HEK293 (cell line): ENCODE data around the gene SLC8A1.

Experiments used
- ZNF324 ChIP-seq: fragments of 450-650 bp; formaldehyde crosslinking; IDR thresholded peaks from 2 replicates; pipeline ENCODE4 v1.5.1; 2016; ENCODE audit warnings: missing biosample characterization, missing genetic modification characterization
- ZNF433 ChIP-seq: fragments of 450-650 bp; formaldehyde crosslinking; IDR thresholded peaks from 2 replicates; pipeline ENCODE4 v1.5.1; 2016; ENCODE audit warnings: missing biosample characterization, missing genetic modification characterization, low read depth
- ZNF707 ChIP-seq: fragments of 450-650 bp; formaldehyde crosslinking; IDR thresholded peaks from 2 replicates; pipeline ENCODE4 v1.5.1; 2016; ENCODE audit warnings: missing biosample characterization, missing genetic modification characterization
- ZNF76 ChIP-seq: fragments of 450-650 bp; formaldehyde crosslinking; IDR thresholded peaks from 2 replicates; pipeline ENCODE4; 2016; ENCODE audit warnings: low read depth, missing biosample characterization, missing genetic modification characterization, borderline replicate concordance
- ZNF776 ChIP-seq: fragments of 450-650 bp; formaldehyde crosslinking; IDR thresholded peaks from 2 replicates; pipeline ENCODE4 v1.5.0; 2017; ENCODE audit warnings: missing biosample characterization, missing genetic modification characterization, borderline replicate concordance
- TF ChIP-seq, protein P1 (sequence below): fragments of 450-650 bp; formaldehyde crosslinking; conservative IDR thresholded peaks from 2 replicates; pipeline ENCODE4 v1.5.1; 2016; ENCODE audit warnings: low read depth, missing biosample characterization, missing genetic modification characterization
- TF ChIP-seq, protein P2 (sequence below): fragments of 450-650 bp; formaldehyde crosslinking; IDR thresholded peaks from 2 replicates; pipeline ENCODE4 v1.5.1; 2016; ENCODE audit warnings: missing biosample characterization, missing genetic modification characterization
- TF ChIP-seq, protein P3 (sequence below): fragments of 450-650 bp; formaldehyde crosslinking; IDR thresholded peaks from 2 replicates; pipeline ENCODE4 v1.5.1; 2016; ENCODE audit warnings: missing biosample characterization, missing genetic modification characterization
- TF ChIP-seq, protein P4 (sequence below): fragments of 450-650 bp; formaldehyde crosslinking; IDR thresholded peaks from 2 replicates; pipeline ENCODE4 v1.5.1; 2016; ENCODE audit warnings: missing biosample characterization, missing genetic modification characterization, low read depth
- TF ChIP-seq, protein P5 (sequence below): fragments of 450-650 bp; formaldehyde crosslinking; IDR thresholded peaks from 2 replicates; pipeline ENCODE4 v1.5.1; 2016; ENCODE audit warnings: missing biosample characterization, missing genetic modification characterization
- TF ChIP-seq, protein P6 (sequence below): fragments of 450-650 bp; formaldehyde crosslinking; IDR thresholded peaks from 2 replicates; pipeline ENCODE4 v1.5.1; 2017; ENCODE audit warnings: missing biosample characterization, mild to moderate bottlenecking, missing genetic modification characterization, moderate library complexity
- TF ChIP-seq, protein P7 (sequence below): sonication (generic); formaldehyde crosslinking; IDR thresholded peaks from 2 replicates; pipeline ENCODE4 v1.8.1; 2022; ENCODE audit warnings: mild to moderate bottlenecking, moderate library complexity, missing genetic modification reagents
- TF ChIP-seq, protein P8 (sequence below): fragments of 450-650 bp; formaldehyde crosslinking; IDR thresholded peaks from 2 replicates; pipeline ENCODE4 v1.5.1; 2016; ENCODE audit warnings: missing biosample characterization, missing genetic modification characterization, borderline replicate concordance

DNA sequence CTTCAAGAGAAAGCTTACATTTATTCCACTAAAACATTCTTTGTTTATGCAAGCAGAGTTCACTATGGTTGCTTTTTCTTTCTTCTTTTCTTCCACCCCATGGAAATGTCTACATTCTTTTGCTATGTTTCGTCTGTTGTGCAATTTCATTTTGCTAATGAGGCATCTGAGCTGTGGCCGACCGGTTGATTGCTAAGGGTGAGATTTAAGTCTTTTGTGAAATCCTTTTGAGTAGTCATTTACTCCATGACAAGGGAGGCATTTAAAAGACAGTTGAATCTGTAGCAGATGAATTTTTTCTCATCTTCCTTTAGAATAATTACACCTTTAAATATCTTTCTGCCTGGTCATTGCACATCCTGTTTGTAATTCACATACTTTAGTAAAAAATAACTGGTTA lies 348.7 kb downstream of the SLC8A1 start:
- no peak for TF ChIP-seq ZNF324 (tag by site-specific recombination)
- no peak for TF ChIP-seq ZNF433 (tag by site-specific recombination)
- TF ChIP-seq, protein P1, sequence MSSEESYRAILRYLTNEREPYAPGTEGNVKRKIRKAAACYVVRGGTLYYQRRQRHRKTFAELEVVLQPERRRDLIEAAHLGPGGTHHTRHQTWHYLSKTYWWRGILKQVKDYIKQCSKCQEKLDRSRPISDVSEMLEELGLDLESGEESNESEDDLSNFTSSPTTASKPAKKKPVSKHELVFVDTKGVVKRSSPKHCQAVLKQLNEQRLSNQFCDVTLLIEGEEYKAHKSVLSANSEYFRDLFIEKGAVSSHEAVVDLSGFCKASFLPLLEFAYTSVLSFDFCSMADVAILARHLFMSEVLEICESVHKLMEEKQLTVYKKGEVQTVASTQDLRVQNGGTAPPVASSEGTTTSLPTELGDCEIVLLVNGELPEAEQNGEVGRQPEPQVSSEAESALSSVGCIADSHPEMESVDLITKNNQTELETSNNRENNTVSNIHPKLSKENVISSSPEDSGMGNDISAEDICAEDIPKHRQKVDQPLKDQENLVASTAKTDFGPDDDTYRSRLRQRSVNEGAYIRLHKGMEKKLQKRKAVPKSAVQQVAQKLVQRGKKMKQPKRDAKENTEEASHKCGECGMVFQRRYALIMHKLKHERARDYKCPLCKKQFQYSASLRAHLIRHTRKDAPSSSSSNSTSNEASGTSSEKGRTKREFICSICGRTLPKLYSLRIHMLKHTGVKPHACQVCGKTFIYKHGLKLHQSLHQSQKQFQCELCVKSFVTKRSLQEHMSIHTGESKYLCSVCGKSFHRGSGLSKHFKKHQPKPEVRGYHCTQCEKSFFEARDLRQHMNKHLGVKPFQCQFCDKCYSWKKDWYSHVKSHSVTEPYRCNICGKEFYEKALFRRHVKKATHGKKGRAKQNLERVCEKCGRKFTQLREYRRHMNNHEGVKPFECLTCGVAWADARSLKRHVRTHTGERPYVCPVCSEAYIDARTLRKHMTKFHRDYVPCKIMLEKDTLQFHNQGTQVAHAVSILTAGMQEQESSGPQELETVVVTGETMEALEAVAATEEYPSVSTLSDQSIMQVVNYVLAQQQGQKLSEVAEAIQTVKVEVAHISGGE (tag by site-specific recombination), result no peak
- TF ChIP-seq, protein P2, sequence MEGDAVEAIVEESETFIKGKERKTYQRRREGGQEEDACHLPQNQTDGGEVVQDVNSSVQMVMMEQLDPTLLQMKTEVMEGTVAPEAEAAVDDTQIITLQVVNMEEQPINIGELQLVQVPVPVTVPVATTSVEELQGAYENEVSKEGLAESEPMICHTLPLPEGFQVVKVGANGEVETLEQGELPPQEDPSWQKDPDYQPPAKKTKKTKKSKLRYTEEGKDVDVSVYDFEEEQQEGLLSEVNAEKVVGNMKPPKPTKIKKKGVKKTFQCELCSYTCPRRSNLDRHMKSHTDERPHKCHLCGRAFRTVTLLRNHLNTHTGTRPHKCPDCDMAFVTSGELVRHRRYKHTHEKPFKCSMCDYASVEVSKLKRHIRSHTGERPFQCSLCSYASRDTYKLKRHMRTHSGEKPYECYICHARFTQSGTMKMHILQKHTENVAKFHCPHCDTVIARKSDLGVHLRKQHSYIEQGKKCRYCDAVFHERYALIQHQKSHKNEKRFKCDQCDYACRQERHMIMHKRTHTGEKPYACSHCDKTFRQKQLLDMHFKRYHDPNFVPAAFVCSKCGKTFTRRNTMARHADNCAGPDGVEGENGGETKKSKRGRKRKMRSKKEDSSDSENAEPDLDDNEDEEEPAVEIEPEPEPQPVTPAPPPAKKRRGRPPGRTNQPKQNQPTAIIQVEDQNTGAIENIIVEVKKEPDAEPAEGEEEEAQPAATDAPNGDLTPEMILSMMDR, result no peak
- TF ChIP-seq, protein P3, sequence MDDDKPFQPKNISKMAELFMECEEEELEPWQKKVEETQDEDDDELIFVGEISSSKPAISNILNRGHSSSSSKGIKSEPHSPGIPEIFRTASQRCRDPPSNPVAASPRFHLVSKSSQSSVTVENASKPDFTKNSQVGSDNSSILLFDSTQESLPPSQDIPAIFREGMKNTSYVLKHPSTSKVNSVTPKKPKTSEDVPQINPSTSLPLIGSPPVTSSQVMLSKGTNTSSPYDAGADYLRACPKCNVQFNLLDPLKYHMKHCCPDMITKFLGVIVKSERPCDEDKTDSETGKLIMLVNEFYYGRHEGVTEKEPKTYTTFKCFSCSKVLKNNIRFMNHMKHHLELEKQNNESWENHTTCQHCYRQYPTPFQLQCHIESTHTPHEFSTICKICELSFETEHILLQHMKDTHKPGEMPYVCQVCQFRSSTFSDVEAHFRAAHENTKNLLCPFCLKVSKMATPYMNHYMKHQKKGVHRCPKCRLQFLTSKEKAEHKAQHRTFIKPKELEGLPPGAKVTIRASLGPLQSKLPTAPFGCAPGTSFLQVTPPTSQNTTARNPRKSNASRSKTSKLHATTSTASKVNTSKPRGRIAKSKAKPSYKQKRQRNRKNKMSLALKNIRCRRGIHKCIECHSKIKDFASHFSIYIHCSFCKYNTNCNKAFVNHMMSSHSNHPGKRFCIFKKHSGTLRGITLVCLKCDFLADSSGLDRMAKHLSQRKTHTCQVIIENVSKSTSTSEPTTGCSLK (tag by site-specific recombination), result no peak
- no peak for TF ChIP-seq ZNF776 (tag by site-specific recombination)
- TF ChIP-seq, protein P4, sequence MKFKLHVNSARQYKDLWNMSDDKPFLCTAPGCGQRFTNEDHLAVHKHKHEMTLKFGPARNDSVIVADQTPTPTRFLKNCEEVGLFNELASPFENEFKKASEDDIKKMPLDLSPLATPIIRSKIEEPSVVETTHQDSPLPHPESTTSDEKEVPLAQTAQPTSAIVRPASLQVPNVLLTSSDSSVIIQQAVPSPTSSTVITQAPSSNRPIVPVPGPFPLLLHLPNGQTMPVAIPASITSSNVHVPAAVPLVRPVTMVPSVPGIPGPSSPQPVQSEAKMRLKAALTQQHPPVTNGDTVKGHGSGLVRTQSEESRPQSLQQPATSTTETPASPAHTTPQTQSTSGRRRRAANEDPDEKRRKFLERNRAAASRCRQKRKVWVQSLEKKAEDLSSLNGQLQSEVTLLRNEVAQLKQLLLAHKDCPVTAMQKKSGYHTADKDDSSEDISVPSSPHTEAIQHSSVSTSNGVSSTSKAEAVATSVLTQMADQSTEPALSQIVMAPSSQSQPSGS, result no peak
- TF ChIP-seq, protein P5, sequence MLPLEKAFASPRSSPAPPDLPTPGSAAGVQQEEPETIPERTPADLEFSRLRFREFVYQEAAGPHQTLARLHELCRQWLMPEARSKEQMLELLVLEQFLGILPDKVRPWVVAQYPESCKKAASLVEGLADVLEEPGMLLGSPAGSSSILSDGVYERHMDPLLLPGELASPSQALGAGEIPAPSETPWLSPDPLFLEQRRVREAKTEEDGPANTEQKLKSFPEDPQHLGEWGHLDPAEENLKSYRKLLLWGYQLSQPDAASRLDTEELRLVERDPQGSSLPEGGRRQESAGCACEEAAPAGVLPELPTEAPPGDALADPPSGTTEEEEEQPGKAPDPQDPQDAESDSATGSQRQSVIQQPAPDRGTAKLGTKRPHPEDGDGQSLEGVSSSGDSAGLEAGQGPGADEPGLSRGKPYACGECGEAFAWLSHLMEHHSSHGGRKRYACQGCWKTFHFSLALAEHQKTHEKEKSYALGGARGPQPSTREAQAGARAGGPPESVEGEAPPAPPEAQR (tag by site-specific recombination), result no peak
- TF ChIP-seq, protein P6, sequence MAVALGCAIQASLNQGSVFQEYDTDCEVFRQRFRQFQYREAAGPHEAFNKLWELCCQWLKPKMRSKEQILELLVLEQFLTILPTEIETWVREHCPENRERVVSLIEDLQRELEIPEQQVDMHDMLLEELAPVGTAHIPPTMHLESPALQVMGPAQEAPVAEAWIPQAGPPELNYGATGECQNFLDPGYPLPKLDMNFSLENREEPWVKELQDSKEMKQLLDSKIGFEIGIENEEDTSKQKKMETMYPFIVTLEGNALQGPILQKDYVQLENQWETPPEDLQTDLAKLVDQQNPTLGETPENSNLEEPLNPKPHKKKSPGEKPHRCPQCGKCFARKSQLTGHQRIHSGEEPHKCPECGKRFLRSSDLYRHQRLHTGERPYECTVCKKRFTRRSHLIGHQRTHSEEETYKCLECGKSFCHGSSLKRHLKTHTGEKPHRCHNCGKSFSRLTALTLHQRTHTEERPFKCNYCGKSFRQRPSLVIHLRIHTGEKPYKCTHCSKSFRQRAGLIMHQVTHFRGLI, result no peak
- TF ChIP-seq ZNF707 (tag by site-specific recombination), result no peak
- TF ChIP-seq, protein P7, sequence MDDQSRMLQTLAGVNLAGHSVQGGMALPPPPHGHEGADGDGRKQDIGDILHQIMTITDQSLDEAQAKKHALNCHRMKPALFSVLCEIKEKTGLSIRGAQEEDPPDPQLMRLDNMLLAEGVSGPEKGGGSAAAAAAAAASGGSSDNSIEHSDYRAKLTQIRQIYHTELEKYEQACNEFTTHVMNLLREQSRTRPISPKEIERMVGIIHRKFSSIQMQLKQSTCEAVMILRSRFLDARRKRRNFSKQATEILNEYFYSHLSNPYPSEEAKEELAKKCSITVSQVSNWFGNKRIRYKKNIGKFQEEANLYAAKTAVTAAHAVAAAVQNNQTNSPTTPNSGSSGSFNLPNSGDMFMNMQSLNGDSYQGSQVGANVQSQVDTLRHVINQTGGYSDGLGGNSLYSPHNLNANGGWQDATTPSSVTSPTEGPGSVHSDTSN (CRISPR knock-in tag), result no peak
- TF ChIP-seq, protein P8, sequence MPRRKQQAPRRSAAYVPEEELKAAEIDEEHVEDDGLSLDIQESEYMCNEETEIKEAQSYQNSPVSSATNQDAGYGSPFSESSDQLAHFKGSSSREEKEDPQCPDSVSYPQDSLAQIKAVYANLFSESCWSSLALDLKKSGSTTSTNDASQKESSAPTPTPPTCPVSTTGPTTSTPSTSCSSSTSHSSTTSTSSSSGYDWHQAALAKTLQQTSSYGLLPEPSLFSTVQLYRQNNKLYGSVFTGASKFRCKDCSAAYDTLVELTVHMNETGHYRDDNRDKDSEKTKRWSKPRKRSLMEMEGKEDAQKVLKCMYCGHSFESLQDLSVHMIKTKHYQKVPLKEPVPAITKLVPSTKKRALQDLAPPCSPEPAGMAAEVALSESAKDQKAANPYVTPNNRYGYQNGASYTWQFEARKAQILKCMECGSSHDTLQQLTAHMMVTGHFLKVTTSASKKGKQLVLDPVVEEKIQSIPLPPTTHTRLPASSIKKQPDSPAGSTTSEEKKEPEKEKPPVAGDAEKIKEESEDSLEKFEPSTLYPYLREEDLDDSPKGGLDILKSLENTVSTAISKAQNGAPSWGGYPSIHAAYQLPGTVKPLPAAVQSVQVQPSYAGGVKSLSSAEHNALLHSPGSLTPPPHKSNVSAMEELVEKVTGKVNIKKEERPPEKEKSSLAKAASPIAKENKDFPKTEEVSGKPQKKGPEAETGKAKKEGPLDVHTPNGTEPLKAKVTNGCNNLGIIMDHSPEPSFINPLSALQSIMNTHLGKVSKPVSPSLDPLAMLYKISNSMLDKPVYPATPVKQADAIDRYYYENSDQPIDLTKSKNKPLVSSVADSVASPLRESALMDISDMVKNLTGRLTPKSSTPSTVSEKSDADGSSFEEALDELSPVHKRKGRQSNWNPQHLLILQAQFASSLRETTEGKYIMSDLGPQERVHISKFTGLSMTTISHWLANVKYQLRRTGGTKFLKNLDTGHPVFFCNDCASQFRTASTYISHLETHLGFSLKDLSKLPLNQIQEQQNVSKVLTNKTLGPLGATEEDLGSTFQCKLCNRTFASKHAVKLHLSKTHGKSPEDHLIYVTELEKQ (tag by site-specific recombination), result no peak
- no peak for TF ChIP-seq ZNF76 (tag by site-specific recombination)
